ENCODE data around the gene CDH5. TPM values are rescaled to one million over a fixed set of nuclear protein-coding genes. Genes with fewer than 3 reads are reported as not detected.

CDH5 gene
- total and polyA plus RNA-seq, 2 of the 8 experiments (the other 6 are each of a cell fraction or from before 2014, with no cell fraction given), result 0.32 TPM

DNA sequence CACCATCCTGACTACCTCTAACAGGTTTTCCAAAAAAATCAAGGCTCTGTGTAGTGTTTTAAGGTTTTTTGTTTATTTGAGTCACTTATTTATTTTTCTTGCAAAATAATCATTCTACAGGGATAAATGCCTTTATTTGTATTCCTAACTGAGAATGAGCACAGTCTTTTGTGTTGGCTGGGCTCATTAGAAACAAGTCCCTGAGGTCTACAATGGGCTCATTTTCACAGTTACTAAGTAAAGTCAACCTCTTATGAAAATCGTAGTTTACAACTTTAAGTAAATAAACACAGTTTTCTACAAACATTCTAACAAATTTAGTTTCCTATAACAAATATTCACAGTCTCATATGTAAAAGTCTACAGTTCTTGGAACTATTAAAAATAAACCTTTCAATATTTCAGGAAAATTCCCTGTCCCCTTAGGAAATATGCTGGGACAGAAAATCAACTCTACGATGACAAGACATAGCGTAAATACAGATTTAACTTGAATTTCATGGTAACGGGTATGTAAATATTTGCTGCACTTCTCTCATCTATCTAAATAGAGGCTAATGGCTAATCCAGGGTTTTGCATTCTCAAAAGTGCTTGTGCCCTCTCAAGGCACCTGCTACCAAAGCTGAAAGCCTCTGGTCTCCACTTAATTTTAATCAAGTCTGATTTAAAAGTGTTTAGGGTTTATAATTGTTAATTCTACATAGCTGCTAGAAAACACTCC lies 31.5 kb upstream of the CDH5 start:
- H3K18ac ChIP-seq (ENCODE audit: extremely low read depth, low read length), result no peak overlapping the region
- H3K4me3 ChIP-seq (ENCODE audit: extremely low read depth in 1 of 4, insufficient read depth in 2 of 4, low read depth in 3 of 4, low read length in 4 of 4), result no peak overlapping the region
- no peak for FAIRE-seq
- H3K9ac ChIP-seq (replicated peaks in 1 of 4; ENCODE audit: extremely low read depth in 1 of 4, low read depth in 3 of 4, low read length in 3 of 4), result no peak overlapping the region
- H3K14ac ChIP-seq (ENCODE audit: insufficient read length), result no peak overlapping the region
- 85% methylated on average over 4 of the region's 4 CpGs; no CpG with 5 or more reads in 1 of the 2 experiments for WGBS, 2 experiments (ENCODE audit: extremely low coverage in 1 of 2, insufficient coverage in 1 of 2, insufficient read length in 1 of 2, insufficient replicate concordance in 2 of 2, low coverage in 1 of 2, low lambda C conversion rate in 2 of 2, missing lambda C conversion rate in 1 of 2)
- H3K23me2 ChIP-seq (ENCODE audit: low read depth, low read length), result no peaks in the 10 kb centered on the region; the same call in 1 of the 2 replicates
- no peak overlapping the region for H2AFZ ChIP-seq (ENCODE audit: low read length)
- H3K27me3 ChIP-seq (replicated peaks in 1 of 4; ENCODE audit: control insufficient read depth in 3 of 4, extremely low read depth in 1 of 4, insufficient read depth in 3 of 4, low read length in 3 of 4), result no peaks in the 10 kb centered on the region
- H4K91ac ChIP-seq (replicated peaks; ENCODE audit: insufficient read length, low read length), result no peak overlapping the region
- no peaks in the 10 kb centered on the region for H3K36me3 ChIP-seq (ENCODE audit: control insufficient read depth in 2 of 4, insufficient read depth in 4 of 4, low read length in 3 of 4)
- H4K8ac ChIP-seq (ENCODE audit: extremely low read depth, insufficient read depth, low read length), result no peak overlapping the region
- no peak overlapping the region for H3K56ac ChIP-seq (replicated peaks; ENCODE audit: insufficient read length, low read depth, low read length)
- H3K79me1 ChIP-seq (ENCODE audit: low read depth, low read length), result no peaks in the 10 kb centered on the region
- H3K79me2 ChIP-seq (ENCODE audit: control insufficient read depth in 1 of 2, insufficient read depth in 2 of 2, low read length in 2 of 2), result no peaks in the 10 kb centered on the region
- no peak overlapping the region for H3K4me2 ChIP-seq (ENCODE audit: insufficient read depth in 1 of 2, low read depth in 2 of 2, low read length in 2 of 2)
- H3K9me3 ChIP-seq (ENCODE audit: insufficient read depth in 2 of 2, low read depth in 1 of 2, low read length in 1 of 2), result no peaks in the 10 kb centered on the region
- H3K4me1 ChIP-seq (replicated peaks in 1 of 4; ENCODE audit: control insufficient read depth in 3 of 4, insufficient read depth in 4 of 4, low read length in 3 of 4), result no peaks in the 10 kb centered on the region; a peak in 1 of 7 replicates
- no peak overlapping the region for H3K27ac ChIP-seq (ENCODE audit: low read depth, low read length)
- H2BK5ac ChIP-seq (ENCODE audit: low read depth, low read length), result no peak overlapping the region
- H2BK20ac ChIP-seq (ENCODE audit: low read length), result no peak overlapping the region
- H3K4ac ChIP-seq (replicated peaks; ENCODE audit: insufficient read length, low read depth, low read length), result no peak overlapping the region
- CTCF ChIA-PET (ENCODE audit: partially characterized antibody), result interaction anchor here (0.6 to 13.5 kb wide), 5 partner anchors 10 to 142 kb away, joined by 3 to 271 read pairs (median 26); no protein-coding TSS in a partner anchor
- no peak overlapping the region for H2BK15ac ChIP-seq (ENCODE audit: low read length)
- no peak for DNase-seq (ENCODE audit: low read depth in 1 of 2, low spot score in 2 of 2)
- no peak overlapping the region for H4K5ac ChIP-seq (ENCODE audit: insufficient read length, low read depth, low read length)
- POLR2A ChIA-PET (ENCODE audit: partially characterized antibody), result no interaction called here
- no peak overlapping the region for H2BK120ac ChIP-seq (replicated peaks; ENCODE audit: low read depth, low read length)
- no peaks in the 10 kb centered on the region for H4K20me1 ChIP-seq (replicated peaks in 1 of 2; ENCODE audit: control insufficient read depth in 1 of 2, insufficient read depth in 2 of 2, low read length in 2 of 2)
- no peak for TF ChIP-seq CTBP2 (IDR thresholded peaks at IDR 0.05; ENCODE audit: borderline replicate concordance, insufficient read depth, insufficient read length, low read length)
- H2AK5ac ChIP-seq (ENCODE audit: low read depth, low read length), result no peak overlapping the region
- H2BK12ac ChIP-seq (ENCODE audit: low read depth, low read length), result no peak overlapping the region
- H3K23ac ChIP-seq (ENCODE audit: insufficient read length), result no peak overlapping the region
